Mucosa of rectum (tissue), 2 donors: ENCODE measurements around the gene SLC35F6.

ENCODE experiments used
- H3K27ac ChIP-seq, 2 donors: one replicate each; pipeline ENCODE4 v1.7.0; 2013; ENCODE audit warnings: inconsistent platforms in 2 of 2, low read depth in 2 of 2, low read length in 2 of 2
- H3K27me3 ChIP-seq, 2 donors: one replicate each; pipeline ENCODE4 v1.7.0; 2013; ENCODE audit warnings: low read length in 2 of 2; ENCODE audit not compliant: control insufficient read depth in 2 of 2, insufficient read depth in 2 of 2
- H3K36me3 ChIP-seq, 2 donors: one replicate each; pipeline ENCODE4 v1.7.0; 2013; ENCODE audit warnings: low read length in 2 of 2; ENCODE audit not compliant: control insufficient read depth in 2 of 2, insufficient read depth in 2 of 2
- H3K4me1 ChIP-seq, 2 donors: one replicate each; pipeline ENCODE4 v1.7.0; 2013; ENCODE audit warnings: low read length in 2 of 2, mild to moderate bottlenecking in 1 of 2; ENCODE audit not compliant: control insufficient read depth in 2 of 2, insufficient read depth in 2 of 2
- H3K4me3 ChIP-seq, 2 donors: one replicate each; pipeline ENCODE4 v1.7.0; 2013; ENCODE audit warnings: low read length in 2 of 2
- H3K9ac ChIP-seq, 2 donors: one replicate each; pipeline ENCODE4 v1.7.0; 2013; ENCODE audit warnings: low read length in 2 of 2, low read depth in 1 of 2, mild to moderate bottlenecking in 1 of 2
- H3K9me3 ChIP-seq, 2 donors: one replicate each; pipeline ENCODE4 v1.7.0; 2013; ENCODE audit warnings: low read length in 2 of 2; ENCODE audit not compliant: control insufficient read depth in 2 of 2
- donor health status: healthy.
- donor health status: Normal muscosa, but diverticular disease.

Gene SLC35F6

DNA sequence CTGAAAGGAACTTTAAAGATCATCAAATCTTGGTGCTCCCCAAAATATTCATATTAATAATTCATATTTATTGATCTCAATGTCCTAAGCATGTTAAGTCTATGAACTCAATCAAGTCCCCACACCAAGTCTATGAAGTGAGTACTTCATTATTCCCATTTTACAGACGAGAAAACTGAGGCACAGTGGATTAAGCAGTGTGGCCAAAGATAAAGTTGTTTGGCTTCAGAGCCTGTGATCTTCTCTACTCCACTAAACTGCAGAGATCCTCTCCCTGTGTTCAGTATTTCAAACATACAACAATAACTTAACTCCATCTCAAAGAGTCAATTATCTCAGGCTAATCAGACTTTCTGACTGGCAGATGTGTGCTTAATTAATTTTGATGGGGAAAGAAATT lies 41.8 kb upstream of the SLC35F6 start:
- H3K4me3 ChIP-seq = no peak overlapping the region
- H3K4me1 ChIP-seq = peaks cover 22 to 30% of the 10 kb centered on the region in 2 donors
- H3K9ac ChIP-seq = no peak overlapping the region
- no peak overlapping the region for H3K27ac ChIP-seq
- no peaks in the 10 kb centered on the region for H3K36me3 ChIP-seq
- no peaks in the 10 kb centered on the region for H3K9me3 ChIP-seq
- no peaks in the 10 kb centered on the region for H3K27me3 ChIP-seq

DNA sequence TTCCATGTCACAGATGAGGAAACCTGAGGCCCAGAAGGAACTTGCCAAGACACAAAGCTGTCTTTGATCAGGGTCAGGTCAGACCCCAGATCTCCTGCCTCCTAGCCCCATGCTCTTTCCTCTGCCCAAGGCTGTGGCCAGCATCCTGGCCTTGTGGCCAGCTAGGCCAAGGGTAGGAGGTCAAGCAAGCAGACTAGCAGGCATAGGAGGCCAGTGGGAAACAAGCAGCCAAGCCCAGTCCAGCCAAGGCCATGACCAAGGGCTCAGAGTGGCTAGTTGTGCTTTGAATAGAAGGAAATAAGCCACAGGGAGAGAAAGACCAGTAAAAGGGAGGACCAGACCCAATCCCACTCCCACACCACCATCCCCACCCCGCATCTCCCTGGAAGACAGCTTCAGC lies 41.2 kb upstream of the SLC35F6 start:
- H3K9ac ChIP-seq = no peak overlapping the region
- no peak overlapping the region for H3K4me3 ChIP-seq
- H3K4me1 ChIP-seq = peaks cover 22 to 30% of the 10 kb centered on the region in 2 donors
- no peaks in the 10 kb centered on the region for H3K36me3 ChIP-seq
- no peaks in the 10 kb centered on the region for H3K9me3 ChIP-seq
- H3K27me3 ChIP-seq = peaks cover 0 to 4% of the 10 kb centered on the region in 2 donors
- no peak overlapping the region for H3K27ac ChIP-seq

DNA sequence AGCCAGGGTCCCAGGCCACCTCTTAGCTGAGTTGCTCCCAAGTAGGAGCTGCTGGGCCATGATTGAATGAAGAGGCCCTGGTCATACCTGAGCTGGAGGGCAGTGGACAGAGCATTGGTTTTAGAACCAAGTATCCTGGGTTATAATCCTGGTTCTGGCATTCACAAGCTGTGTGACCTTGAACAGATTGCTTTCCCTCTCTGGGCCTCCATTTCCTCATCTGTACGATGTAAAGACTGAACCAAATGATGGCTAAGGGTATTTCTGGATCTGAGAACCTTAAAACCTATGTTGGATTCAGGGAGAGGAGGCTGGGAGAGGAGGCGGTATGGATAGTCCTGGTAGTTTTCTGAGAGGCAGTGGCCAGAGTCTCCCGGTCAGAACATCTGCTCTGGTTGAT lies 40.6 kb upstream of the SLC35F6 start:
- H3K4me3 ChIP-seq = no peak overlapping the region
- no peak overlapping the region for H3K27ac ChIP-seq
- no peaks in the 10 kb centered on the region for H3K9me3 ChIP-seq
- no peak overlapping the region for H3K9ac ChIP-seq
- peaks cover 22 to 30% of the 10 kb centered on the region in 2 donors for H3K4me1 ChIP-seq
- peaks cover 0 to 4% of the 10 kb centered on the region in 2 donors for H3K27me3 ChIP-seq
- H3K36me3 ChIP-seq = no peaks in the 10 kb centered on the region

- Histone ChIP-seq H3K36me3 (no peaks in the 10 kb centered on the region), H3K4me3 (no peak overlapping the region), H3K9me3 (no peaks in the 10 kb centered on the region), H3K9ac (no peak overlapping the region), H3K27ac (no peak overlapping the region), H3K27me3 (peaks cover 0 to 4% of the 10 kb centered on the region in 2 donors), H3K4me1 (peaks cover 22 to 30% of the 10 kb centered on the region in 2 donors)
Measured at GRCh38 chr2:26723991-26724750, 39.9 kb upstream of the SLC35F6 start.

DNA sequence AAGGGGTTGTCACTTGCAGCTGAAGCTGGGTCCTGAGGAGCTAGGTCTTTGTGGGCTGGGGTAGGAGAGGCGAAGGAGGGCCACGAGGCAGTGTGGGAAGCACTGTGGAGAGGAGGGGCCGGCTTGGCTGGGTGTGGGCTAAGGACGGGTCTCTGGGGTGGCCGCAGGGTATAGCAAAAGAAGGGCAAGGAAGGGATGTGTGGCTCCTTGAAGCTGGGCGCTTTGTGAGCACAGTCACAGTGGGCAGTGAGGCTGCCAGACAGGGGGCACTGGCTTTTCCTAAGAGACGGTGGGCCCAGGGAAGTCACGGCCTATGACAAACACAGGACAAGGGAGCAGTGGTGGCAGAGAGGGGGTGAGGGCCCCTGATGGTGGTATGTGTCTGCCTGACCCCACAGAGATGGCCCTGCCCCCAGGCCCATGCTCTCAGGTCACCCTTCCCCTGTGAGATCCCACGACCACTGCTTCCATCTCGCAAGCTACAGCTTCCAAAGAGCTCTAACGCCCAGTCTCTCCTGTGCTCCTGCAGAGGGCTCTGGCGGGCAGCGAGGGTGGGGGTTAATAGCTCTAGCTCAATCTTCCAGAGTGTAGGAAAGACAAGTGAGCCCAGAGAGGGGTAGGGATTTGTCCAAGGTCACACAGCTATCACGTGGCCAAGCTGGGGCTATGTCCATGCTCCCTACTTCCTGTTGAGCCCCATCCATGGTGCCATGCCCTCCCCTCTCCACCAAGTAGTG lies 39.1 kb upstream of the SLC35F6 start:
- Histone ChIP-seq H3K27ac (no peak overlapping the region), H3K9ac (no peak overlapping the region)

DNA sequence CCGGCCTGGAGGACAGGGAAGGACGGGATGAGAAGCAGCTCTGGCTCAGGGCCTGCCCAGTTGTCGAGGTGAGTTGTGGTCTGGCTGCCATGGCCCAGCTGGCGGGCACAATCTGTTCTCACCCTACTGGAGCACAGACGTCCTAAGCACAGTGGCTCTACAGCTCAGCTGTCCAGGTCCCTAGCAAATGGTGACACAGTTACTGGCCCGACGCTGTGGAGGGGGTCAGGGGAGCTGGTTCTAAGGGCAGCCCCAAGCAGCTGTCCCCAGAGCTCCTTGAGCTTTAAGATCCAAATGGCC lies 38.6 kb upstream of the SLC35F6 start:
- H3K9ac ChIP-seq = no peak overlapping the region
- no peaks in the 10 kb centered on the region for H3K9me3 ChIP-seq
- peaks cover 22 to 29% of the 10 kb centered on the region in 2 donors for H3K4me1 ChIP-seq
- H3K27ac ChIP-seq = no peak overlapping the region
- H3K4me3 ChIP-seq = no peak overlapping the region
- H3K36me3 ChIP-seq = no peaks in the 10 kb centered on the region
- H3K27me3 ChIP-seq = peaks cover 0 to 4% of the 10 kb centered on the region in 2 donors

More for the DNA sequence above, 39.1 kb upstream of the SLC35F6 start:
- H3K27me3 ChIP-seq = peaks cover 0 to 4% of the 10 kb centered on the region in 2 donors
- no peak overlapping the region for H3K4me3 ChIP-seq
- H3K9me3 ChIP-seq = no peaks in the 10 kb centered on the region
- no peaks in the 10 kb centered on the region for H3K36me3 ChIP-seq
- peaks cover 22 to 30% of the 10 kb centered on the region in 2 donors for H3K4me1 ChIP-seq

DNA sequence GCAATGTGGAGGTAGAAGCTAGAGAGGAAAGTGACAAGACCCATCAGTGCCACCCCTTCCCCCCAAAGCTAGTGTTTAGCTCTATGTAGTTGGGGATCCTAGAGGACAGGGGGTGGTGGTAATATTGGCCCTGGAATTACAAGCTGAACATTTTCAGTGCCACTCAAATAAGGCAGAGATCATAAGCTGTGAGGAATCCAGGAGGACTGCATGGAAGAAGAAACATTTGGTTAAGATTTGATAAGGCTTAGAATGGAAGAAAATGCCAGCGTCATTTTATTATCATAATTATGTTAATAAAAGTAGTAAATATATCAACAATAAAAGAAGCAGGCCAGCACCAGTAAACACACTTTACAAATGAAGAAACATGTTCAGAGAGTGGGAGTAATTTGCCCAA lies 37.9 kb upstream of the SLC35F6 start:
- Histone ChIP-seq H3K36me3 (no peaks in the 10 kb centered on the region), H3K27me3 (peaks cover 0 to 4% of the 10 kb centered on the region in 2 donors), H3K4me3 (no peak overlapping the region), H3K9me3 (no peaks in the 10 kb centered on the region), H3K27ac (no peak overlapping the region), H3K9ac (no peak overlapping the region), H3K4me1 (peaks cover 14 to 21% of the 10 kb centered on the region in 2 donors)

GRCh38 chr2:26727641-26728561 lies 36.2 kb upstream of the SLC35F6 start:
- peaks cover 0 to 4% of the 10 kb centered on the region in 2 donors for H3K27me3 ChIP-seq
- H3K4me1 ChIP-seq = peaks cover 6 to 14% of the 10 kb centered on the region in 2 donors
- no peak overlapping the region for H3K9ac ChIP-seq
- H3K9me3 ChIP-seq = no peaks in the 10 kb centered on the region
- H3K36me3 ChIP-seq = no peaks in the 10 kb centered on the region
- no peak overlapping the region for H3K27ac ChIP-seq
- no peak overlapping the region for H3K4me3 ChIP-seq

DNA sequence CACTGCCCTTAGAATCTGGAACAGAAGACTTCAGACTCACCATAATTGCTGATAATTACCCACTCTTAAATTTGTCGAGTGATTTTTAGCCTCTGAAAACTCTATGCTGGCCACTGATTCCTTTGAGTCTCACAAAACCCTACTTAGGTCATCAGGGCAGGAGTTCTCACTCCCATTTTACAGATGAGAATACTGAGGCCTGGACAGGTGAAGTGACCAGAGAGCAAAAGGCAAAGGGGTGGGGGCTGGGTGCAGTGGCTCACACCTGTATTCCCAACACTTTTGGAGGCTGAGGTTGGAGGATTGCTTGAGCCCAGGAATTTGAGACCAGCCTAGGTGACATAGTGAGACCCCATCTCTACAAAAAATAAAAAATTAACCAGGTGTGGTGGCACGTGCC lies 34.8 kb upstream of the SLC35F6 start:
- Histone ChIP-seq H3K36me3 (no peaks in the 10 kb centered on the region), H3K4me3 (no peak overlapping the region), H3K27me3 (peaks cover 0 to 4% of the 10 kb centered on the region in 2 donors), H3K9ac (no peak overlapping the region), H3K27ac (no peak overlapping the region), H3K9me3 (no peaks in the 10 kb centered on the region), H3K4me1 (peaks cover under 1 to 4% of the 10 kb centered on the region in 2 donors)
